GM19099 (cell line): ENCODE results near the gene HOXA6.

Source experiments
- POLR2A ChIP-seq: IDR thresholded peaks from 3 replicates; pipeline ENCODE4 v1.6.1; 2011; ENCODE audit warnings: low read depth; ENCODE audit not compliant: insufficient read length; ENCODE audit errors: extremely low read depth

Gene HOXA6

GRCh38 chr7:27104341-27105058 is 43.1 kb downstream of the HOXA6 start:
- TF ChIP-seq POLR2A = no peak

DNA sequence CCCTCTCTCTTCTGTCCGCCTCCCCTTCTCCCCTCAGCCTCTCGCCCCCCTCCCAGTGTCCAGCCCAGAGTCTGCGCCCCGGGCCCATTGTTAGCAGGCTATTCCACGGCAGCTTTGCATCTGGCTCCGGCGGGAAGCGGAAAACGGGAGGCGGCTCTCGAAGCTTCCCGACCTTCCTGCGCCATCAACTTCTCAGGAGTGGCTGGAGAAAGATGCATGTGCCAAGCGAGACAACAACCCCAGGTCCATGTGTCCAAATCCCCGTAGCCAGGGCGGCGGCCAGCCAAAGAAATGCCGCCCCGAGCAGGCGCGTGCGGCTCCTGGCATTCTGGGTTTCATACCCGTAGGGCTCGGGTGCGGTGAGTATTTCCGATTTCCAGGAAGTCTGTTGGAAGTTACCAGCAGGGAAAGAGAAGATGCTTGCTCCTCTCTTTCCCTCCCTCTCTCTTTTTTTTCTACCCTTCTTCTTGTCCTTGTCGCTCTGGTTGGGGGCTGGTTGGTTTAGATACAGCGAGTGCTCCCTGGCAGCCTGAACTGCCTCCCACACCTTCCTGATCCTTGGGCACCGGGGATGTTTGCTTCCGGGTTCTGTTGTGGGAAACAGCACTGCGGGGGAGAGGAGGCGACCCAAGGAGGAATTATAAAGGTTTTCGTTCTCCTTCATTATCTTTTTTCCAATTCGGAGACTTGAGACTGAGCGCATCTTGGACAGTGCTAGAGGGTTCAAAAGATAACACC is 43.9 kb downstream of the HOXA6 start:
- TF ChIP-seq POLR2A = no peak

DNA sequence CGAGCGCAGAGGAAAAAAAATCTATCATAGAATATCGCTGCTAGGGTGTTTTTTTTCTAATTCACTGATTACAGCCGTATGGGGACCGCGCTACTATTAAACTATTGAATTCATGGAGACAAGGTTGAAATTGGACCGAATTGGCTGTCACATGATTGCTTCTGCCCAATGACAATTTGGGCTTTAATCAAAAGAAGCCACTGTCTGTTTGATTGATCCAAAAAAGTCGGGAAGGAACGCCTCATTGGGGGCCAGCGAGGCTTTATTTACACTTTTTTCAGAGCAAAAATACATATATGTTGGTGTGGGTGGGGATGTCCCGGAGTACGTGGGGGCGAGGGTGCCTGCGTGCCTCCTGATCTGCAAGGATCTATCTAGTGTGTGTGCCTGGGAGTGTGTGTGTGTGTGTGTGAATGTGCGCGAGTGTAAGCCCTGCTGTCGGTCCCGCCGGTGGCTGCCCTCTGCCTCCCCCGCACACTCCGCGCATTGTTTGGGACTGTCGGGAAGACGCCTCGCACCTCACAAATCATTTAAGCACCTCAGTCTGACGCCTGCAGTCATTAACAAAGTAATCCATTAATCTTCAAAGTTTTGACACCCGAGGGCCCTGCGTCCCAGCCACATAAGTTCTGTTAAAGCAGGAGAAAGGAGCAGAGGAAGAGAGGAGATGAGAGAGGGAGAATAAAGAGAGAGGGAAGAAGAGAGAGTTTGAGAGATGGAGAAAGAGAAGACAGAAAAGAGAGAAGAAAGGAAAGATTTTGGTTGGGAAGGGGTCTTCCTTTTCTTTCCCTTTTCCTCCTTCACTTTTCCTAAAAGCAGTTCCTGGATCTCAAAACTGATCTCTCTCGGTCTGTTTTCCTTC is 44.8 kb downstream of the HOXA6 start, which contains the start of gene HOXA2:
HOXA2 (minus strand) TSS at position 103 of the 862 bp plus-strand sequence. CDS start 183 bp downstream, outside the sequence.
- TF ChIP-seq POLR2A = no peak

DNA sequence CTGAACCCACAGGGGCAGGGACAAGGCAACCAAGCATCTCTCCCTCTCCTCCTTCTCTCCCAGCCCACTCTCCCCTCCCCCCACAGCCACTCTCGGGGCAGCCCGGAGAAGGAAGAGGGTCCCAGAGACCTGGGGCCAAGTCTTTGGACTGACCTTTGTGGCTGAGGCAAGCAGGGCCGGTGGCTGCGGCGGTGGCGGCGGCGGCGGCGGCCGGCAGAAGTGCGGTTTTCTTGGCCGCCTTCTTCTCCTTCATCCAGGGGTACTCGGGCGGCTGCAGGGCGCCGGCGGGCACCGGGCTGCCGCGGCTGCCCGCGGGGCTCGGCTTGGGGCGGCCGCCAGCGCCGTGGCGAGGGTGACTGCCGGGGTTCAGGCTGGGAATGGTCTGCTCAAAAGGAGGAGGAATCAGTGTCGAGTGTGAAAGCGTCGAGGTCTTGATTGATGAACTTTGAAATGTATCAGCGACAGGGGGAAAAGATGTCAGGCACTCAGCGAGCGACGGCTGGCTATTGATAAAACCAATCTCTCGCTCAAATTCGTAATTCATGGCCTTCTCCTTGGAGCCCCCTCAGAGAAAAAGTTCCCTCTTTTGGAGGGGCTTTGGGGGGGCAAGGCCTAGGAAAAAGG is 45.5 kb downstream of the HOXA6 start:
- TF ChIP-seq POLR2A = no peak

- TF ChIP-seq POLR2A = no peak
Observed at GRCh38 chr7:27101171-27101956, 46.2 kb downstream of the HOXA6 start.

DNA sequence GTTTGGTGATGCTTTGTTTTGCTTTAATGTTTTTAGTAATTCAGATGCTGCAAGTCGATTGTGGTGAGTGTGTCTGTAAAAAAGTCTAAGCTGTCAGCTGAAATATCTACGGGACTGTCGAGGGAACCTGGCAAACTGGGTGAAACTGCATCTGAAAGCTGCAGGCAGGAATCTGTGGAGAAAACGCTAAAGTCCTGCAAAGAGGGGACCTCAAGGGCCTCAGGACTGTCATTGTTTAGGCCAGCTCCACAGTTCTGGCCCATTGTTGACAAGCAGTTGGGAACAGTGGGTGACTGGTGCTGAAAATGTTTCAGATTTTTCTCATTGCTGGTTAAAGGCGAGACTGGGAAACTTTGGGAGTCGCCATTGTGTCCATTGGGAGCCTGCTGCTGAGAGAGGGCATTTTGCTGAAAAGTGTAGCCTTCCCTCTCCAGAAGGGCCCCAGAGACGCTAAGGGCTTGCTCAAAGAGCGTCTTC is 46.8 kb downstream of the HOXA6 start:
- TF ChIP-seq POLR2A = no peak

DNA sequence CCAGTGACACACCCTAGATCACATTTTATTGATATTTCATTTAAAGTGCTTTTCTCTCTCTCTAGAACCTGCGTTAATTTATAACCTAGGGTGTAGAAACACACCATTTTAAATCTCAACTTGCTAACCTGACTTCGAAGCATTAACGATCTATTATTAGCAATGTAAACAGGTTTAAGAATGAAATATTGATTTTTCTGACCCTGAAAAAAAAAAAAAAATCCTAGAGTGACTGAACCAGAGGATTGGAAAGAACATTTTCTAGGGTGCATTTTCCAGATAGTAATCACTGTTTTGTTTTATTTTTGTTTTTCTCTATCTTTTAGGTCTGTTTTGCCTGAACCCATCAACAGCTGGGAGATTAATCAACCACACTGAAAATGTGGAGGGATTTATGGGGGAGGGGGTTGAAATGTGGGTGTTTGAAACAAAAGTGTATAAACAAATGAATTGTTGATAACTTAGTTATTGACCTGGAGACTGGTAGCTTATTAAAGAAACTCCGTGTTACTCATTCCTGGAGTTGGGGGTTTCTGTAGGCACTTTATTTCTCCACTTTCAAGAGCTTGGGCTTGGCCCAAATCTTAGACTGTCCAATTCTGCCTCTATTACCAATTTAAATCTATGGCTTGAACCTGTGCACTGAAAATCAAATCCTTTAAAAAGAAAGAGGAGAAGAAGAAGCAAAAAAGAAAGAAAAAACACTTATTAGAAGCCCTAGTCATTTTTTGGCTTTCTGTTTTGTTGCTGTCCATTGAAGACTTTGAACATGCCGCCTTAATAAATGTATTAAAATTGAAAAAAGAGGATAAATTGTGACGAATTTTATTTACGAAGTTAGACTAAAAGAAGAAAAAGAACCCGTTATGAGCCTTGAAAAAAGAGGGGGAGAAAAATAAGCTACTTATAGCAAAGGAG is 47.9 kb downstream of the HOXA6 start:
- TF ChIP-seq POLR2A = no peak

- TF ChIP-seq POLR2A = no peak
Observed at GRCh38 chr7:27098578-27099451, 48.8 kb downstream of the HOXA6 start.

DNA sequence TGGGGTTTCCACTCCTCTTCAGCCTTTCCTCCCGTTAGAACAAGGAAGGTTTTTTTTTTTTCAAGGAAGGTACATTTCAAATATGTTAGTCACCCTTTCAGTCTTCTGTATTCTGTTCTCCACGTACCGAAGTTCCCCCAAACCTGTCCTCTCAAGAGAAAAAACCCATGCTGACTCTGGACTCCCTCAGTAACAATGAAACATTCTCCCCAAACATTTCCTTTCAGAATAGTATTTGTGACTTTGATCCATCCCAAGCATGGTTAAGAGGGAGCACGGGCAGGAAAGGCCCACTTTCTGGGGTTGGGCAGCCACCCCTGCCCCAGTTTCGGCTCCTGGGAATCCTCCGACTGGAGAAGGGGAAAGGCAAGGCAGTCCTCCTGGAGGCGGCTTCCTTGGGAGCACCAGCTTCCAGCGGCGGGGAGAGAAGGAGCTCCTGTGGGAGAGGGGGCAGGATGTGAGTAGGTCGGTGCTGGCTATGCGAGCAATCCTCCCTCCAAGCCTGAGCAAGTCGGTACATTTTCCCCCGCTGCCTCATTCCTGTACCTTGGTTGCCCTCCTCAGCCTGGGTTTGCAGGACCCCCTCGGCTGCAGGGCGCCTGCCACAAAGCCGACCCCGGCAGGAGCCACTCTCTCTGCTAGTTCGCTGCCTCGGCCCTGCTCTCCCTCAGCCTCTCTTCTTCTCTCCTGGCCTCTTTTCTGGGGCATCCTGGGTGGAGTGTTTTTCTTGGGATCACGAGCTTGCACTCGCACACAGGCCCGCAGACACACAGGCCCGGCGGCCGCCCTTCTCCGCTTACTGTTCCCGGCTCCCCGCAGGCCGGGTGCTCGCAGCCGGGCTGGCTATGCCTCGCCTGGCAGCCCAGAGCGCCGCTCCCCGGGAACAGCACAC is 49.6 kb downstream of the HOXA6 start:
- no peak for TF ChIP-seq POLR2A

- no peak for TF ChIP-seq POLR2A
Observed at GRCh38 chr7:27096768-27097514, 50.6 kb downstream of the HOXA6 start.
